ENCODE measurements around the gene ABCC9.
"Not testable (repeated sequence)": the region's sequence is repeated elsewhere in the genome, so short reads cannot be mapped to it uniquely, and the experiment has no call there.

ABCC9 gene

GRCh38 chr12:21813751-21814150, 127.5 kb downstream of the ABCC9 start:
- DNase-seq: no peak

- DNase-seq: no peak
Observed at GRCh38 chr12:21813125-21813524, 128.1 kb downstream of the ABCC9 start.

GRCh38 chr12:21812340-21812739, 128.9 kb downstream of the ABCC9 start:
- DNase-seq: not testable (repeated sequence)

DNA sequence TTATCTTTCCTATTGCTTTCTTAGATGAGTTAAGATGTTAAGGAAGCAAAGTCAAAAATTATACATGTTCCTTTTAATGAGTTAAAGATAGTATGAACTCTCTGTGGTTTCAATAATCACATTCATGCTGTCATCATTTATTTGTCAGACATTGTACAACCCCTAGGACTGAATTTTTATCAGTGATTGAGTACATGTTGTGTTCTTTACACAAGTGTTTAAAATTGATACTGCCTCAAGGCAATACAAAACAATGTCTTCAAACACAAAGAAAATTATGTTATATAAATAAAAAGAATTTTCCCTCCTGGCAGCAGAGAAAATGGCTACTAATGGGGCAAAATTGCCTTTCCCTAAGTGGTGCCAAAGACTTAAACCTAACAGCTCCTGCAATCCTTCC, 132.1 kb downstream of the ABCC9 start:
- DNase-seq: no peak

GRCh38 chr12:21806255-21806654, 135.0 kb downstream of the ABCC9 start:
- DNase-seq: no peak

DNA sequence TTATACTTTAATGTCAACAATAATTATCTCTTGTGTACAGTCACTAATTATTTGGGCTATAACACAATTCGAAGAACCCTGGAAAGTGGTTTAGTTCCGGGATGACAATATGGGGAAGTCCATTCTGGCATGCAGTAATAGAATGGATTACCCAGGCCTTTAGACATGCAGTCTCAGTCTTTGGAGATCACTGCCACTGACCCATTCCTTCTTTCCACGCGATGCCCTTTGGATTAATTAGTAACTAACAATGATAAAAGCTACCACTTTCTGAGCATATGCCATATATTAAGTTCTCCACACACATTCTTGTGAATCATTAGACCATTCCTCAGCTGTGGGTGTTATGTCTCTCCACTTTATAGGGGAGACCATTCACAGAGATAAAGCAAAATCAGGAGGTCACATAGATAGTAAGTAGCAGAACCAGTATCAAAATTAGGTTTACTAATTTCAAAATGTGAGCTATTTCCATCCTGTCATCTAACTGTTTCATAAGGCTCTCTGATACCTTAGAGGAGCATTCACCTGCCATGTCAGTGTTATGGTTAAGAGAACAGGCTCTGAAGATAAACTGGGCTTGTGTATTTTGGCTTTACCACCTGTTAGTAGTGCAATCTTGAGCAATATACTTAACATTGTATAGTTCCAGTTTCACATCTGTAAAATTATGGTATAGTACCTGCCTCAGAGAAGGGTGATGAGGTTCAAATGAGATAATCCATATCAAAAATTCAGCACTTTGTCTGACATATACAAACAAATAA, 139.5 kb downstream of the ABCC9 start:
- no peak for DNase-seq

DNA sequence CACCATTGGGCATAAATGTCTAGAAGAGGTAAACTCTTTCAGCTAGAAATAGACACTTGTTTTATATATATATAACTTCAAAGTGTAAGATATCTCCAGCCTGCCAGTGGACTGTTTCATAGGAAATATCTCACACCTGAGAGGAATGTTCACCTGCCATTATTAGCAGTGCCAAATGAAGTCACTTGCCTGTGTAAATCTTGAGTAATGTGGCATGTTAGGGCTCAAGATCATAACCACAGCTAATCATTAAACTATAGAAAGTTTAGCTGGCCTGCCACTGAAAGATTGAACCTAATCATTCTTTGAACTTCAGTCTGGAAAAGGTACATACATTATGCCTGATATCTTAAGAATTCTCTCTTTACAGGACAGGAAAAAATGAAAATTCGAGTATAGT, 141.2 kb downstream of the ABCC9 start:
- no peak for DNase-seq

- no peak for DNase-seq
Observed at GRCh38 chr12:21797539-21797938, 143.7 kb downstream of the ABCC9 start.

- DNase-seq: no peak
Observed at GRCh38 chr12:21795648-21796328, 145.4 kb downstream of the ABCC9 start.

- not testable (repeated sequence) for DNase-seq
Observed at GRCh38 chr12:21794807-21795595, 146.2 kb downstream of the ABCC9 start.

DNA sequence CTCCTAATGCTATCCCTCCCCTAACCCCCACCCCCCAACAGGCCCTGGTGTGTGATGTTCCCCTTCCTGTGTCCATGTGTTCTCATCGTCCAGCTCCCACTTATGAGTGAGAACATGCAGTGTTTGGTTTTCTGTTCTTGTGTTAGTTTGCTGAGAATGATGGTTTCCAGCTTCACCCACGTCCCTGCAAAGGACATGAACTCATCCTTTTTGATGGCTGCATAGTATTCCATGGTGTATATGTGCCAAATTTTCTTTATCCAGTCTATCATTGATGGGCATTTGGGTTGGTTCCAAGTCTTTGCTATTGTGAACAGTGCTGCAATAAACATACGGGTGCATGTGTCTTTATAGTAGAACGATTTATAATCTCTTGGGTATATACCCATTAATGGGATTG, 151.5 kb downstream of the ABCC9 start:
- DNase-seq: not testable (repeated sequence)

- DNase-seq: no peak
Observed at GRCh38 chr12:21788089-21788983, 152.9 kb downstream of the ABCC9 start.

- no peak for DNase-seq
Observed at GRCh38 chr12:21786041-21786531, 155.1 kb downstream of the ABCC9 start.

DNA sequence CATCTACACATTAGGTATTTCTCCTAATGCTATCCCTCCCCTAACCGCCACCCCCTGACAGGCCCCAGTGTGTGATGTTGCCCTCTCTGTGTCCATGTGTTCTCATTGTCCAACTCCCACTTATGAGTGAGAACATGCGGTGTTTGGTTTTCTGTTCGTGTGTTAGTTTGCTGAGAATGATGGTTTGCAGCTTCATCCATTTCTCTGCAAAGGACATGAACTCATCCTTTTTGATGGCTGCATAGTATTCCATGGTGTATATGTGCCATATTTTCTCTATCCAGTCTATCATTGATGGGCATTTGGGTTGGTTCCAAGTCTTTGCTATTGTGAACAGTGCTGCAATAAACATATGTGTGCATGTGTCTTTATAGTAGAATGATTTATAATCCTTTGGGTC, 158.5 kb downstream of the ABCC9 start:
- not testable (repeated sequence) for DNase-seq

GRCh38 chr12:21780786-21781185, 160.4 kb downstream of the ABCC9 start:
- no peak for DNase-seq

- no peak for DNase-seq
Observed at GRCh38 chr12:21776175-21776574, 165.1 kb downstream of the ABCC9 start.

DNA sequence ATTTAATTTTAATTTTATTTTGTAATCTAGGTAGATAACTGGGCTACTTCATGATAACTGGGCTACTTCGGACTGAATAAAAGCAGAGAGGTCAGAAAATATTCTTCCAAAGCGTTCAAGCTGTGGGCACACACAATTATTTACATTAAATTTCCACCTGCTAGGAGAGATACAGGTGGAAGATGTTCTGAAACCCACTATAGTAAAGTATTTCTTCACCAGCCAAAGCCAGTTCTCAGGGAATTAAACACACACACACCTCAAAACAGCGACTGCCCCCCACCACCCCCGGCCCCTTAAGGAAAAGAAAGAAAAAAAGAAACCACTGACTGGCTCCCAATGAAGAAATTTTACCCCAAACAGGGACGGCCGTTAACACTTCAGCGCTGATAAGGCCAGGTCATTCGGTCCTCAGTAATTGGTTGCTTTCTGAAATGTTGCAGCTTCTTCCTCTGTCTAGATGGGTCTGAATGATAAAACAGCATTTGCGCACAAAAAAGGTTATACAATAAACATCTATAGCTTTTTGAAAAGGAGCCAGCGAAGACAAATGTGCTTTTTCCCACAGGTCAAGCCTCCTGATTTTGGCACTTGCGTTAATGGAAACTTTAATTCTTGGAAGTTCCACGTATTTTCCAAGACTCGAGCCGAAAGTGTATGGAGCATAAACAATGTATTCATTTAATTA, 165.9 kb downstream of the ABCC9 start:
- no peak for DNase-seq

GRCh38 chr12:21774358-21775132, 166.7 kb downstream of the ABCC9 start, which contains the start of gene KCNJ8:
Gene KCNJ8 (minus strand): TSS chr12:21774706. CDS start chr12:21773616, 1,090 bp downstream.
- DNase-seq: peak; percentile 70

- DNase-seq: no peak
Observed at GRCh38 chr12:21773806-21774205, 167.4 kb downstream of the ABCC9 start.

DNA sequence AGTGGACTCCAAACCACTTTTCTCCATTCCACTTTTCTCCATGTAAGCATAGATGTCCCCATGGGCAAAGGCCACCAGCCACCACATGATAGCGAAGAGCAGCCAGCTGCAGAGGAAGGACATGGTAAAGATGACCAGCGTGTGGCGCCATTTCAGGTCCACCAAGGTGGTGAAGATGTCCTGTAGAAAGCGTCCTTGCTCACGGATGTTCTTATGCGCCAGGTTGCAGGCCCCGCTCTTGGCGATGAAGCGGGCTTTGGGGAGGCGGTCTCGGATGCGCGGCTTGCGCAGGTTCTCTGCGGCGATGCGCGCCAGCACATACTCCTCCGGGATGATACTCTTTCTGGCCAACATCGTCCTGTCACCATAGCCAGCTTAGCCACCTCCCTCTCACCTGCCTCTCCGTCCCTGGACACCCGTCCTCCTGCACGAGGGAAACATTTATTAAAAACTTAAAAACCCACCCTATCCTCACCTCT, 167.9 kb downstream of the ABCC9 start:
- DNase-seq: no peak

DNA sequence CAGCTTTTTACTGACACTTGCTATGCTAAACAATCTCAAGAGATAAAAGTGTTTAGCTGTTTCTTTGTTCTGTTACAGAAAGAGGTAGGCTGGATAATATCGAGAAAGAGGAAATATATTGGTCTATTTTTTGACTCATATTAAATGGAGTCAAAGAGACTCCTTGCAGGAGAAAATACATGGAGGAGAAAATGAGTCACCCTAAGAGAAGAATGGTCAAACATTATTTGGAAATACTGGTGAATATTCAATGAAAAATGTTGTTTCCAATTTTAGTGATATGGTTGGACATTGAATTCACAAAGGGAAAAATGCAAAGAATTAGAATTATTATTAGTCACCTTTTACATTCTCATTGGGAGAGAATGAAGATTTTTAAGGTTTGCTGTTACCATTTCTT, 169.9 kb downstream of the ABCC9 start:
- DNase-seq: no peak

All from midbrain (tissue), 1 donor.